ENCODE results near the gene PRRT2. TPM values are rescaled to one million over a fixed set of nuclear protein-coding genes. Genes with fewer than 3 reads are reported as not detected.
A peak's percentile ranks its signal among the peaks of the same experiment; 100 is the strongest.
"Not testable (repeated sequence)": the region's sequence is repeated elsewhere in the genome, so short reads cannot be mapped to it uniquely, and the experiment has no call there.

The PRRT2 gene
- total RNA-seq, result 0.66 and 0.71 TPM in 2 replicates

DNA sequence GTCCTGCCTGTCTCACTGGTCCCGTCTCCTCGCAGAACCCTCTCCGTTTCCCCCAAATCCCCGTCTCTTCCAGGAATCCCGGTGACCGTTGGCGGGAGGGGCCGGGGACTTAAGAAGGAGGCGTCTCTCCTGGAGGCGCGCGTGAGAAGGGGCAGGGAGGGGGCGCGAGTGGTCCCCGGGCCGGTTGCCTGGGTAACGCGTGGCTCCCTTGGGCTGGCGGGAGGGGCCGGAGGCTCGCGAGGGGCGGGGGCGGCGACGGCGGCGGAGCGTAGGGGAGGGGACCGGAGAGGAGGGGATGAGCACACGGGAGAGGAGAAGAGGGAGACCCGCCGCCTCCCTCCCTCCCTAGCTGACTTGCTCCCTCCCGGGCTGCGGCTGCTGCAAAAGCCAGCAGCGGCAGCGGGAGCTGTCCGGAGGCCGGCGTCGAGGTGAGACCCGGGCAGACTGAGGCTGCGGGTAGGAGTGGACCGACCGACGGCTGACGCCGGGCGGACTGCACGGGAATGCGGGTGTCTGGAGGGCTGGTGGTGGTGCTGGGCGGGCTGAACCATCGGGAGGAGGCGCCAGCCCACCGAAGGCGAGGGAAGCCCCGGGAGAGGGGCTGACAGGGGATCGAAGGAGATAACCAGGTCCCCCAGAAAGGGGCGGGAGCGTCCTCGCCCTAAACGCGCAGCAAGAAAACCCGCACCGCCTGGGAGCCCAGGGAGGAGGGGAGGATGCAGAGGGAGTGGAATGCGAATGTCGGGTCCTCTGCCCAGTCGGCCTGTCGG lies at the start of gene PRRT2:
TSS of gene PRRT2 (plus strand) at position 298 of the 770 bp plus-strand sequence. CDS start 862 bp downstream, outside the sequence.
- DNase-seq (ENCODE audit: low read depth, low spot score), result no peak

GRCh38 chr16:29763326-29763725 lies 48.7 kb upstream of the PRRT2 start:
- no peak for DNase-seq (ENCODE audit: low read depth, low spot score)

GRCh38 chr16:29765167-29766032 lies 46.6 kb upstream of the PRRT2 start:
- no peak for DNase-seq (ENCODE audit: low read depth, low spot score)

GRCh38 chr16:29766571-29766970 lies 45.4 kb upstream of the PRRT2 start:
- no peak for DNase-seq (ENCODE audit: low read depth, low spot score)

- no peak for DNase-seq (ENCODE audit: low read depth, low spot score)
Observed at GRCh38 chr16:29767062-29767461, 44.9 kb upstream of the PRRT2 start.

GRCh38 chr16:29769507-29769906 lies 42.5 kb upstream of the PRRT2 start:
- DNase-seq (ENCODE audit: low read depth, low spot score), result no peak

GRCh38 chr16:29770250-29770929 lies 41.6 kb upstream of the PRRT2 start:
- DNase-seq (ENCODE audit: low read depth, low spot score), result no peak

- not testable (repeated sequence) for DNase-seq (ENCODE audit: low read depth, low spot score)
Observed at GRCh38 chr16:29772330-29772729, 39.7 kb upstream of the PRRT2 start.

GRCh38 chr16:29774730-29775129 lies 37.3 kb upstream of the PRRT2 start:
- no peak for DNase-seq (ENCODE audit: low read depth, low spot score)

DNA sequence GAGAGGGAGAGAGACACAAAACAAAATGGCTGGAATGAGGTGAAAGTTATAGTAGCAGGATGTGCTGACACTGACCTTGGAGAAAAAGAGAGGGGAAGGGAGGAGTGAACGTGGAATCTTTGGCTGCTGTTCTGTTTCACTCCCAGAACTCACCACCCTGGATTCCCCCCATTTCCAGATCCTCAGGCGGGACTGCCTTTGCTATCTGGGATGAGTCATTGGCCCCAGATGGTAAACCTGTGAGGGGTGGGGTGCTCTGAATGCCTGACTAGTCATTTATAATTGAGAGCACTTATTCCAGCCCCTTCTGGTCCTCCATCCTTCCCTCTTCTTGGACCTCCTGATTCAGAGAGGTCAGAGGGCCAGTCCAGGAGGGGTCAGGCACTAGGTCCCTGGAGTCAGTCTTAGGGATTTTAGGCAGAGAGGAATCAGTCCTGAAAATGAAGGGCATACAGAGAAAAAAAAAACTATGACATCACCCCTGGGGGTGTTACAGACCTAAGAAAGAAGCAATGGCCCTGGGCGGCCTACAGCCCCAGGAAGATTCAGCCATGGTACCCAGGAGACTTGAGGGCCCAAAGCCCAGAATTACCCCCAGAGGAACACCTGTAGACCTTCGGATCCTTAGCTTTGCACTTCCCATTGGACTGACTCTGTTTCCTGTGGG lies 36.1 kb upstream of the PRRT2 start:
- DNase-seq (ENCODE audit: low read depth, low spot score), result no peak

- DNase-seq (ENCODE audit: low read depth, low spot score), result no peak
Observed at GRCh38 chr16:29777576-29778350, 34.2 kb upstream of the PRRT2 start, which contains the start of gene ZG16. ZG16 (plus strand) TSS chr16:29778256; CDS start chr16:29779267, 1,011 bp downstream.

DNA sequence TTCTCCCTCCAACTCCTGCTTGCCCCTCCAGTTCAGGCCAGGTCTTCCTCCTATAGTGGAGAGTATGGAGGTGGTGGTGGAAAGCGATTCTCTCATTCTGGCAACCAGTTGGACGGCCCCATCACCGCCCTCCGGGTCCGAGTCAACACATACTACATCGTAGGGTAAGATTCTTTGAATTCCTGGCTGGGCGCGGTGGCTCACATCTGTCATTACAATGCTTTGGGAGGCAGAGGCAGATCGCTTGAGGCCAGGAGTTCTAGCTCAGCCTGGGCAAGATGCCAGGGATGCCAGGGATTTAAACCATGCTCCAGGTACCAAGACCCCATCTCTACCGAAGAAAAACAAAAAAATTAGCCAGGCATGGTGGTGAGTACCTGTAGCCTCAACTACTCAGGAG lies 32.5 kb upstream of the PRRT2 start:
- DNase-seq (ENCODE audit: low read depth, low spot score), result no peak

GRCh38 chr16:29783094-29783953 lies 28.7 kb upstream of the PRRT2 start:
- DNase-seq (ENCODE audit: low read depth, low spot score), result not testable (repeated sequence)

GRCh38 chr16:29784157-29784556 lies 27.8 kb upstream of the PRRT2 start:
- DNase-seq (ENCODE audit: low read depth, low spot score), result no peak

- no peak for DNase-seq (ENCODE audit: low read depth, low spot score)
Observed at GRCh38 chr16:29784901-29785500, 27.0 kb upstream of the PRRT2 start.

GRCh38 chr16:29787155-29787554 lies 24.8 kb upstream of the PRRT2 start:
- DNase-seq (ENCODE audit: low read depth, low spot score), result not testable (repeated sequence)

DNA sequence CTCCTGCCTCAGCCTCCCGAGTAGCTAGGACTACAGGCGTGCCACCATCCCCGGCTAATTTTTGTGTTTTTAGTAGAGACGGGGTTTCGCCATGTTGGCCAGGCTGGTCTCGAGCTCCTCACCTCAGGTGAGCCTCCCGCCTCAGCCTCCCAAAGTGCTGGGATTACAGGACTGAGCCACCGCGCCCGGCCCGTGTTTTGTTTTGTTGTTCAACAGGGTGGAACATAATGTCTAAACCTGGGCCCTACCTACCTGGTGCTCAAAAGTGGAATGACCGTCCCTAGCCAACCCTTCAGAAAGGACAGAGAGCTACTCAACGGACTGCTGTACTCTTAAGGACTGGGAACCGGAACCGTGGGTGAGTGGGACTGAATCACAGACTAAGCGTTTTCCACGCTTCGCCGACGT lies 22.2 kb upstream of the PRRT2 start:
- DNase-seq (ENCODE audit: low read depth, low spot score), result no peak

DNA sequence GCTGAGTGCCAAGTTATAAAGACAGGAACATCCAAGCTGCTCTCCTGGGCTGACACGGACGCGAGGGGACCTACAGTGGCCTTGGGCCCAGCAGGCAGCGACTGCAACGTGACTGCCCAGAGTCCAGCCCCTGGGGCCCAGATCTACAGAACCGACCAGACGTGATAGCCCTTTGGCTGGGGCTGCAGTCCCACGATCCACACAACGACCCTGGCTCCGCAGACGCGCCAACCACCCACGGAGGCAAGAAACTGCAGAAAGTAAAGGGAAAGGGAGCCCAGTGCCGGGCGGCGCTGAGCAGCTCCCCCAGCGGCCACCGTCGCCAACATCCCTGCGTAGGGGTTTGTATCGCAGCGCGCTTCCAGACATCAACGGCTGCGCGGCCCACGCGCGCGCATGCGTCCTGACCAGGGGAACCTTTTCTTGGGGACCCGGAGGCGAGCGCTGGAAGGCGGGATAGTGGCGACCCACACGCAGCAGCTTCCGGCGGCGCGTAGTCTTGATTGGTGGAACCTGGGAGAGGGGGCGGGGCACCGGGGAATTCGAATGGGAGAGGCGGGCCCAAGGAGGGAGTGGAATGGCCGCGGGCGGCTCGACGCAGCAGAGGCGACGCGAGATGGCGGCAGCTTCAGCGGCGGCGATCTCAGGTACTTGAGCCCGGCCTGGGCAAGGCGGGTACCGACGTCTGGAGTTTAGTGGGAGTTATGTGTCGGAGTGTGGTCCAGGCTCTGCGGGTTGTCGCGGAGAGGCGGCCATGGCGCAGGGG lies 21.6 kb upstream of the PRRT2 start, which contains the start of gene KIF22:
TSS of gene KIF22 (plus strand) at position 569 of the 766 bp plus-strand sequence. CDS start at position 578, 9 bp downstream.
- peak; percentile 94 for DNase-seq (ENCODE audit: low read depth, low spot score)
